Stimulated activated naive CD4-positive, alpha-beta T cell (primary cell): ENCODE results near the gene ZNF236.
A peak's percentile ranks its signal among the peaks of the same experiment; 100 is the strongest.

Experiments used
- DNase-seq, 6 experiments: peaks; one replicate each; lab custom pipeline; 2025; lab: John Stamatoyannopoulos, UW

The ZNF236 gene

DNA sequence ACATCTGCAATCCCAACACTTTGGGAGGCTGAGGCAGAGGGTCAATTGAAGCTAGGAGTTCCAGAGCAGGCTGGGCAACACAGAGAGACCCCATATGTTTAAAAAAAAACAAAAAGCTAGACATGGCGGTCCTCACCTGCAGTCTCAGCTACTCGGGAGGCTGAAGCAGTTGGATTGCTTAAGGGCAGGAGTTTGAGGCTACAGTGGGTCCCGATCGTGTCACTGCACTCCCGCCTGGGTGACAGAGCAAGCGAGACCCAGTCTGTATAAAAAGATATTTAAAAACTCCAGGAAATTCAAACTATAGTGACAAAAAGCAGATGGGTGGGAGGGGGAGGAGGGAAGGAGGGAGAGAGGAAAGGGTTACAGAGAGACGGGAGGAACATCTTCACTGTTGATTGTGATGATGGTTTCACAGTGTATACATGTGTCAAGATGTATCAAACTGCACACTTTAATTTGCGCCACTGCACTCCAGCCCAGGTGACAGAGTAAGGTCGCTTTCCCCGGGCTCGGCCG, 942 bp upstream of the ZNF236 start:
- DNase-seq, result no peak

DNA sequence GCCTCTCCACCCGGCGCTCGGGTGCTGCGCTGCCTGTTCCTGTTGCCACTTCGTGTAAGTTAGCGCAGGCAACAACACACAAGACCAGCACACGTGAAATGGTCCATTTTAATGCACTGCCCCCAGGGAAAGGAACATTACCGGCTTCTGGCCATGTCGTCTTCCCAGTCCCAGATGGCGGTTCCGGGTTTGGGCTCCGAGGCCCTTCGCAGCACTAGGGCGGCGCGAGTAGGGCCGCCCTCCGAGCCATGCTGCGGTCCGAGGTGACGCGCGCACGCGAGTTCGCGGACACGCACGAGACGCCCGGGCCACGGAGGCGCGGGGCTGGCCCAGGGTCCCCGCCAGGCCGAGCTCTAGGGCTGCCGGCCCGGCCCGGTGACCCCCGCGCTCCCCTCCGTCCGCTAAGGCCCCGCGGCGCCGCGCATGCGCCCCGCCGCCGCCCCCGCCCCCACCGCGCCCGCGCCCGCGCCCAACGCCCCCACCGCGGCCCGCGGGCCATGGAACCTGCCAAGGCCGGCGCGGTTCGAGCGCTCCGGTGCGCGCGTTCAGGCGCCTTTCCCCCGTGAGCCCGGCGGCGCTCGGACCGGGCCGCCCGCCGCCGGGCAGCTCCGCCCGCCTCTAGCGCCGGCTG, 367 bp upstream of the ZNF236 start:
- peak; percentile 47 to 76 (median 60) for DNase-seq

DNA sequence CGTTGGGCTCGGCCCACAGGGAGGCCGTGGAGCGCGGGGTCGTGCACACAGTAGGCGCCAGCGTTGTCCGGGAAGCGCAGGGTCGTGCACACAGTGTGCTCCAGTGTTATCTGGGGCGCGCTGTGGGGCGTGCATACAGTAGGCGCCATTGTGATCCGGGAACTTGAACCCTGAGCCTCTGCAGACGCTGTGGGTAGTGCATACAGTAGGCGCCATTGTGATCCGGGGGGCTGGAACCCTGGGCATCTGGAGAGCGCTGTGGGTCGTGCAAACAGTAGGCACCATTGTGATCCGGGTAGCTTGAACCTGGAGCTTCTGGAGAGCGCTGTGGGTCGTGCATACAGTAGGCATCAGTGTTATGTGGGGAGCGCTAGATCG, 793 bp downstream of the ZNF236 start:
- no peak for DNase-seq

DNA sequence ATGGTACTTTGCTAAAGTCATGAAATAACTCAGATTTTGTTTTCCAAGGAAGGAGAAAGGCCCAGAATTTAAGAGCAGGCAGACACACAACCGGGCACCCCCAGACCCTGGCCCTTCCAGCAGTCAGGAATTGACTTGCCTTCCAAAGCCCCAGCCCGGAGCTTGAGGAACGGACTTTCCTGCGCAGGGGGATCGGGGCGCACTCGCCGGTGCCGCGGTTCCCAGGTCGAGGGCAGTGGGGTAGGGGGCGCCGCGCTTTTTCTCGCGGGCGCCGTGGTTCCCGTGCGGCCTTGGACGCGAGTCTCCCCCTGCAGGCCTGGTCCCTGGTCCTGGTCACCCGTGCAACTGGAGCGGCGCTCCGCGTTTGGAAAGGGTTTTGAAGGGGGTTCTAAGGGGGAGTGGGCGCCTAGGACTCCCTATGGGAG, 1.2 kb downstream of the ZNF236 start:
- peak in 2 of 6 experiments; percentile 4 to 31 for DNase-seq

DNA sequence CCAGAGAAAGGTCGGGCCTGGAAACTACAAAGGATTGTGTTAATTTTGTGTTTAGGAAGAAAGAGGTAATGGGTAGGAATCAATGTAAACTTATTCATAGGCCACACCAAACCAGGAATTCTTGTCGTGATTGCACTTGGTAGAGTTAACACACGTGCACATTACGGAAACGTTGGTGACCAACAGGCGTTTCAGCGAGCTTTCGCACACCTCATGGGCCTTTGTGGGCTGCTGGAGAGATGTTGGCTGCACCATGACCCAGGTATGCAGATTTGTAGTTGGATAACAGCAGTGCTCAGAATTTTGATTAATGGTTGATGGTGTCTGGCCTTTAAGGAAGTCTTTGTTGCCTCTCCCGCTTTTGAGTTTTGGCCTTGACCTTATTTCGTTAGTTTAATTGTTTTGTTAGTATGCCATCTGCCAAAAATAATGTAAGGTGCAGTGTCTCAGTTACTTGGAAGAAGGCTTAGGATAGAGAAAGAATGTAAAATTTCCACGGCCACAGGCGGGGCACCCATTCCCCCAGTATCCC, 1.9 kb downstream of the ZNF236 start:
- peak in 1 of 6 experiments; percentile 8 for DNase-seq

DNA sequence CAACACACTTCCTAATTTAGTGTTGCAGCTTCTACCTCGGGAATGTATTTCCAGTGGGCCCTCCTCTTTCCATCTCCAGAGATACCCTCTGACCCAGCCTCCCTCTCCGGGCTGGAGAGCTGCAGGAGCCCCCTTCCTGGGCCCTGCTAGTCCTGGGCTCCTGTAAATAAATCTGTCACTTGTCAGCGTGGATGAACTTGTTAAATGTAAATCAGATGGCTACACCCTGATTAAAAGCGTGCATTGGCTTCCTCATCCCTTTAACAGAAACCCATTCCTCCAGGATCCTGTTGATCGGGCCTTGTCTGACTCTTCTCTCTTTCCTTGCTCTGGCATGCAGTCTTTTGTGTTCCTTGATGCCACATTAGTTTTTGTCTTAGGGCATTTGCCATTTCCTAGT, 2.4 kb downstream of the ZNF236 start:
- DNase-seq, result no peak

- DNase-seq, result no peak
These were observed 5.1 kb downstream of the ZNF236 start for GRCh38 chr18:76827205-76828200.

GRCh38 chr18:76834379-76834778, 12.0 kb downstream of the ZNF236 start:
- no peak for DNase-seq

GRCh38 chr18:76835380-76835779, 13.0 kb downstream of the ZNF236 start:
- DNase-seq, result no peak

GRCh38 chr18:76837071-76837470, 14.7 kb downstream of the ZNF236 start:
- DNase-seq, result no peak

GRCh38 chr18:76838182-76838581, 15.8 kb downstream of the ZNF236 start:
- DNase-seq, result no peak

DNA sequence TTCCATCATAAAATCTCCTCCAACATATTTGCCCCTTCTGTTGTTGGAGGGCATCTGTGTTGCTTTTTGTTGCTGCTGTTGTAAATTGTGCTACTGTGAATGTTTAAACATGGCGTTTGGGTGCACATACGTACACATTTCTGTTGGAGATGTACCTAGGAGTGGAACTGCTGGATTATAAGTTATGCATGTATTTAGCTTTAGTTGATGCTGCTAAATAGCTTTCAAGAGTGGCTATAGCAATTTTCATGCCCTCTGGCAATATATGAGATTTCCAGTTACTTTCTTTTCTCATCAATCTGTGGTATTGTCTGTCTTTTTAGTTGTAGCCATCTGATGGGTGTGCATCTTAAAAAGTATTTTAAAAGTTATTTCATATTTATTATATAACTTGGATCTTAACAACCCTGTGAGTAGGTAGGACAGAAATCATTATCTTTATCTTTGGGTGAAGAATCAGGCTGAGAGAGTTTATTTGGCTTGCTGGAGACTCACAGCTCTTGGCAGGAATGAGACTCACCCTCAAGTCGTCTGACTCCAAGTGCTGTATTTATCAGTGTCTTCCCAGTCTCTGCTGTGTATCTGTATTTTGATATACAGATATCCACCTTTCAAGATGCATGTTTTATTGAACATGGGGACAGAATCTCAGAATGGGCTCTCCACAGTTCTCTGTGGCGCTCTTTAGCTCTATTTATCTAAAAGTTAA, 16.9 kb downstream of the ZNF236 start:
- DNase-seq, result no peak

DNA sequence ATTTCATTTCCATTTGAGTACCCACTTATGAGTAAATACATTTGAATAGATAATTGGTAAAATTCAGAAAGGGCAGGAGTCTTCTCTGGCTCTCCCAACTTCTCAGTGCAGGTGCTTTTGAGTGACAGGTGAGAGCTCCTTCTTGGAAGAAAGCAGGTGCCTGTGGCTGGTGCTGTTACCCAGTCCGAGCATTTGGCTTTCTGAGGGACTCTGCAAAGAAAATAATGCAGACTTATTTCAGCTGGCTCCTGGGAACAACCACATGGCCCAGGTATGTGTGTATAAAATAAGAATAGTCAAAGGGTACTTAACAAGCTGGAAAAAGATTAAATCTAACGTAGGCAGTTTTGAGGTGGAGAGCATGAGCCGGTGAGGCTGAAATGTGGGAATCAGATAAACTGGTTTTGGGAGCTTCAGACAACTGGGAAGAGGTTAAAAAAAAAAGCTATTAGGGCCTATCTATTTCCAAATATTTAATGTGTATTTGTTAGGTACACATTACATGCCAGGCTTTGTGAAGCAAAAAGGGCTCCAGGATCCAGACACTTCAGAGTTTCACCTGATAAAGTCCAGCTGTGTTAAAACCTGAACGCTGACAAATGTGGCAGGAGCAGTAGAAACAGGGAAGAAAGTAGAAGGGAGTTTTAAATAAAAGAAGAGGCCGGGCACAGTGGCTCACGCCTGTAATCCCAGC, 20.6 kb downstream of the ZNF236 start:
- no peak for DNase-seq

DNA sequence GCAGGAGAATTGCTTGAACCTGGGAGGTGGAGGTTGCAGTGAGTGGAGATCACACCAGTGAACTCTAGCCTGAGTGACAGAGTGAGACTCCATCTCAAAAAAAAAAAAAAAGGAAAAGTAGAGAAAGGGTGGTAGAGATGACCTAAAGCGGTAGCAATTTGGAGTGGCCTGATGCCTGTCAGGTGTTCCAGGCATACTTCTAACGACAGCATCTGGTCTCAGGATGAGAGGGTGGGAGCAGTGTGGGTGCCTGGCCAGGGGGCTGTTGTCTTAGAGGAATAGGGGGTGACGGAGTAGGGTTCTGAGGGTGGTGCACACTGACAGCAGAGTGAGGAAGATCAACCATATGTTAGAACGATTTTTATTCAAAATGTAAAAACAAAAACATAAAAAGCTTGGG, 21.8 kb downstream of the ZNF236 start:
- DNase-seq, result no peak

DNA sequence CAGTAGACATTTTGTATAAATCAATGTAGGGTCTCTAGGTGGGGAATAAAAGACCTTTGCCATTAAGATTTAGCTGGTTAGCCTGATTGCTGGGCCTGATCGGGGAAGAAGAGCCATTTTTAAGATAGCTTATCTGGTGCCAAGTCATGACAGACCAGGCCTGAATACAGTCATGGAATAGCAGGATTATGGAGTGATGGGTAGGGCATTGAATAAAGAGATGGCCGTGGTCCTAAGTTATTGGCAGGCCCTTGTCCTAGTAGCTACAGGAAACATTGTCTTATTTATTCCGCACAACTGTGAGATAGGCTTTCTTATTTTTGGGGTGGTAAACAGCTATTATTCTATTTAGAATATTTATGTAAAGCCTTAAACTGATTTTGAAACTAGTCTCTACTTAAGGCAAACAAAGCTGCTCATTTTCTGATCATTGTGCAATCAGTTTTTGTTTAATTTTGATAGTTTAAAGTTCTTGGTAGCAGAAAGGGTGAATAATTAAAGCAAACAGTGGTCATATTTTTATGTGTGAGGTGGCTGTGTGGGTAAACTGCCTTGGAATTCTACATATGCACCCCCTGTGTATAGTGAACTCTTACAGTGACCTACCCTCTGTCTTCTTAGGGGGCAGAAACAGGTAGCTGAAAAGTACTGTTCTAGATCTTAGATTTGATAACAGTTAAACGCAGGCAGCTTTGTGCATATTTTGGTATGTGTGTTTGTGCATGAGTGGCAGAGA, 22.6 kb downstream of the ZNF236 start:
- DNase-seq, result no peak

DNA sequence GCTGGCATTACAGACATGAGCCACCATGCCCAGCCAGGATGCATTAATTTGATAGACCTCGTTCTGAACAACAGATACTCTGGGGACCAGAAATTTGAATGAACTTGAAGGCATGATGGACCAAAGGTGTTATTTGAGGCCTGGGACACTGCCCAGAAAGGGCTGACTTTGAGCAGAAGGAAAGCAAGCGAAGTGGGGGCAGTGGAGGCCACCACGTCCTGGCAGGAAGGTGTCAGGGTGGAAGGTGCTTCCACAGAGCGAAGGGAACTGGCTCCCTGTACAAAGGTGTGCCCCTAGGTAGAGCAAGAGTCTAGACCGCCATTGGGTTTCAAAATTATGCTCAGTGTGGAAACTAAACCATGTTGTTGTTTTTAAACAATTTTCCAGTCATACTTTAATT, 23.9 kb downstream of the ZNF236 start:
- no peak for DNase-seq

GRCh38 chr18:76847916-76848315, 25.6 kb downstream of the ZNF236 start:
- DNase-seq, result no peak

DNA sequence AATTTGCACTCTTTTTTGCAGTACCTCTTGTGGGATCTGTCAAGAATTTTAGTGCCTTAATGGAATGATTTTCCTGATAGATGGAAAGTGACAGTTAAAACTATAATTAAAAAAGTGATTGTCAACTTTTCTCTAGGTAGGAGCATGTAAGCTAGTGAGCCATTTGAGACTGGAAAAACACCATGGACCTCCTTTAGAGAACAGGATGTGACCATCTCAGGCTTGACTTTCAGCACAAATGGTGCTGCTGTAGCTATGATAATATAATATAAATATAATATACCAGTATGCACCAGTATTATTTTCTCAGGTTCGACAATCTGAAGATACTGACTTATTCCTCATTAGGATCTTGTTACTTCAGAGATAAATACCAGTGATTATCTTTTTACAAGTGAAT, 27.8 kb downstream of the ZNF236 start:
- no peak for DNase-seq

GRCh38 chr18:76855594-76855993, 33.2 kb downstream of the ZNF236 start:
- DNase-seq, result no peak

- no peak for DNase-seq
These were observed 35.1 kb downstream of the ZNF236 start for GRCh38 chr18:76857476-76857875.
